ENCODE measurements around the gene NLRC5. TPM values are rescaled to one million over a fixed set of nuclear protein-coding genes. Genes with fewer than 3 reads are reported as not detected.

NLRC5 gene
- total RNA-seq, 1 donor from 2014 or later, result 0.26 TPM

- H3K36me3 Mint-ChIP-seq (ENCODE audit: low read depth), result no peaks in the 10 kb centered on the region
- no peak for TF ChIP-seq CTCF (conservative IDR thresholded peaks at IDR 0.05)
- H3K4me3 Mint-ChIP-seq, result no peak overlapping the region
- DNase-seq (ENCODE audit: low read depth, low spot score), result no peak
- H3K4me1 Mint-ChIP-seq, result no peaks in the 10 kb centered on the region
- H3K27me3 Mint-ChIP-seq (ENCODE audit: low read depth), result peaks cover 22% of the 10 kb centered on the region
- H3K9me3 Mint-ChIP-seq, result peaks cover 5% of the 10 kb centered on the region
- no peak overlapping the region for H3K27ac Mint-ChIP-seq (ENCODE audit: unreplicated experiment)
Observed at GRCh38 chr16:57030346-57030902, 41.1 kb downstream of the NLRC5 start.

- H3K27ac Mint-ChIP-seq (ENCODE audit: unreplicated experiment), result no peak overlapping the region
- peaks cover 25% of the 10 kb centered on the region for H3K27me3 Mint-ChIP-seq (ENCODE audit: low read depth)
- no peak for DNase-seq (ENCODE audit: low read depth, low spot score)
- no peak for TF ChIP-seq CTCF (conservative IDR thresholded peaks at IDR 0.05)
- H3K4me3 Mint-ChIP-seq, result no peak overlapping the region
- no peaks in the 10 kb centered on the region for H3K4me1 Mint-ChIP-seq
- peaks cover 5% of the 10 kb centered on the region for H3K9me3 Mint-ChIP-seq
- H3K36me3 Mint-ChIP-seq (ENCODE audit: low read depth), result no peaks in the 10 kb centered on the region
Observed at GRCh38 chr16:57031156-57031555, 41.8 kb downstream of the NLRC5 start.

GRCh38 chr16:57032346-57032745, 43.0 kb downstream of the NLRC5 start:
- TF ChIP-seq CTCF (conservative IDR thresholded peaks at IDR 0.05), result no peak
- Mint-ChIP-seq H3K9me3 (peaks cover 5% of the 10 kb centered on the region), H3K27me3 (ENCODE audit: low read depth) (peaks cover 25% of the 10 kb centered on the region)

GRCh38 chr16:57032931-57033330, 43.6 kb downstream of the NLRC5 start:
- H3K36me3 Mint-ChIP-seq (ENCODE audit: low read depth), result no peaks in the 10 kb centered on the region
- H3K27me3 Mint-ChIP-seq (ENCODE audit: low read depth), result peaks cover 25% of the 10 kb centered on the region
- no peak for TF ChIP-seq CTCF (conservative IDR thresholded peaks at IDR 0.05)
- H3K4me1 Mint-ChIP-seq, result no peaks in the 10 kb centered on the region
- H3K9me3 Mint-ChIP-seq, result peaks cover 5% of the 10 kb centered on the region
- H3K27ac Mint-ChIP-seq (ENCODE audit: unreplicated experiment), result no peak overlapping the region
- no peak for DNase-seq (ENCODE audit: low read depth, low spot score)
- no peak overlapping the region for H3K4me3 Mint-ChIP-seq

More at GRCh38 chr16:57032346-57032745, 43.0 kb downstream of the NLRC5 start:
- Mint-ChIP-seq H3K4me3 (no peak overlapping the region), H3K27ac (ENCODE audit: unreplicated experiment) (no peak overlapping the region), H3K36me3 (ENCODE audit: low read depth) (no peaks in the 10 kb centered on the region), H3K4me1 (no peaks in the 10 kb centered on the region)
- no peak for DNase-seq (ENCODE audit: low read depth, low spot score)

- Mint-ChIP-seq H3K27ac (ENCODE audit: unreplicated experiment) (no peak overlapping the region), H3K36me3 (ENCODE audit: low read depth) (no peaks in the 10 kb centered on the region), H3K4me3 (no peak overlapping the region), H3K4me1 (no peaks in the 10 kb centered on the region), H3K9me3 (no peaks in the 10 kb centered on the region), H3K27me3 (ENCODE audit: low read depth) (peaks cover 19% of the 10 kb centered on the region)
- no peak for DNase-seq (ENCODE audit: low read depth, low spot score)
- TF ChIP-seq CTCF (conservative IDR thresholded peaks at IDR 0.05), result no peak
Observed at GRCh38 chr16:57036315-57036714, 47.0 kb downstream of the NLRC5 start.

Measured in neural crest cell (in vitro differentiated cells).